ENCODE measurements around the gene HMGN5. TPM values are rescaled to one million over a fixed set of nuclear protein-coding genes. Genes with fewer than 3 reads are reported as not detected.

The HMGN5 gene
- total RNA-seq, 1 experiment from 2014 or later = 13.0 TPM

- Mint-ChIP-seq H3K4me1 (no peaks in the 10 kb centered on the region), H3K27me3 (ENCODE audit: low read depth) (no peaks in the 10 kb centered on the region), H3K4me3 (no peak overlapping the region), H3K36me3 (ENCODE audit: insufficient read depth in 1 of 3, low read depth in 3 of 3) (peaks cover 8 to 15% (median 10%) of the 10 kb centered on the region in 3 experiments), H3K27ac (no peak overlapping the region), H3K9me3 (peaks cover 65 to 75% of the 10 kb centered on the region in 2 experiments)
- no peak overlapping the region for H4K91ac ChIP-seq (ENCODE audit: insufficient read length, low read depth, low read length)
- peaks cover 15% of the 10 kb centered on the region for H3K9me3 ChIP-seq (ENCODE audit: control insufficient read depth, low read depth, low read length)
- no peak overlapping the region for H2AFZ ChIP-seq (ENCODE audit: low read length)
- no peak overlapping the region for H3K56ac ChIP-seq (ENCODE audit: insufficient read length, low read depth, low read length)
- H3K4ac ChIP-seq (ENCODE audit: low read depth, low read length) = no peak overlapping the region
- no peak overlapping the region for H3K9ac ChIP-seq (ENCODE audit: extremely low read depth, insufficient read length, low read length)
- no peaks in the 10 kb centered on the region for H3K79me1 ChIP-seq (ENCODE audit: insufficient read depth, low read depth, low read length, poor library complexity, severe bottlenecking)
- TF ChIP-seq CTCF (conservative IDR thresholded peaks at IDR 0.05) = no peak
- WGBS (ENCODE audit: extremely low coverage, insufficient read length, low lambda C conversion rate) = no CpG with 5 or more reads among the region's 1 CpG
- H4K20me1 ChIP-seq (ENCODE audit: control insufficient read depth, insufficient read depth, insufficient read length) = no peaks in the 10 kb centered on the region
- no peak overlapping the region for H2BK12ac ChIP-seq (ENCODE audit: insufficient read length, low read depth, low read length)
- no peaks in the 10 kb centered on the region for H3K23me2 ChIP-seq (ENCODE audit: insufficient read length, low read depth, low read length, poor library complexity, severe bottlenecking)
- H3K79me2 ChIP-seq (ENCODE audit: insufficient read depth, low read length) = no peaks in the 10 kb centered on the region
- H2BK15ac ChIP-seq (ENCODE audit: low read depth, low read length) = no peak overlapping the region
- no peak overlapping the region for H3K14ac ChIP-seq (ENCODE audit: insufficient read depth, low read length)
- H3K18ac ChIP-seq (ENCODE audit: insufficient read length, low read depth, low read length) = no peak overlapping the region
- H3T11ph ChIP-seq (ENCODE audit: low read length) = no peak overlapping the region
- H4K8ac ChIP-seq (replicated peaks; ENCODE audit: insufficient read length, low read depth, low read length) = no peak overlapping the region
- H4K5ac ChIP-seq (ENCODE audit: insufficient read length, low read depth, low read length) = no peak overlapping the region
- no peaks in the 10 kb centered on the region for H3K4me1 ChIP-seq (ENCODE audit: insufficient read depth, low read length)
- H2AK5ac ChIP-seq (ENCODE audit: insufficient read length, low read length) = no peak overlapping the region
- no peaks in the 10 kb centered on the region for H3K27me3 ChIP-seq (ENCODE audit: insufficient read depth, low read length)
- H2BK5ac ChIP-seq (ENCODE audit: insufficient read length, low read length) = no peak overlapping the region
- no peak overlapping the region for H3K23ac ChIP-seq (ENCODE audit: insufficient read length, low read depth, low read length)
- DNase-seq = no peak
- no peak overlapping the region for H3K4me2 ChIP-seq (ENCODE audit: insufficient read depth, insufficient read length, low read length)
- H2BK120ac ChIP-seq (ENCODE audit: low read depth, low read length, poor library complexity, severe bottlenecking) = no peak overlapping the region
- no peak overlapping the region for H2BK20ac ChIP-seq (ENCODE audit: low read depth, low read length, poor library complexity, severe bottlenecking)
- no peak overlapping the region for H3K27ac ChIP-seq (ENCODE audit: insufficient read length, low read depth, low read length)
These were observed 35.8 kb upstream of the HMGN5 start for GRCh38 chrX:81237516-81237915.
